Activated gamma-delta T cell (primary cell): Measurements from ENCODE around the gene MYO5B.
A peak's percentile ranks its signal among the peaks of the same experiment; 100 is the strongest.
"Not testable (repeated sequence)": the region's sequence is repeated elsewhere in the genome, so short reads cannot be mapped to it uniquely, and the experiment has no call there.

Experiments
- DNase-seq: peaks from one replicate; lab custom pipeline; 2025; lab: John Stamatoyannopoulos, UW

Gene MYO5B

GRCh38 chr18:49837889-49838288, 357.1 kb downstream of the MYO5B start:
- DNase-seq, result no peak

- DNase-seq, result not testable (repeated sequence)
Observed at GRCh38 chr18:49837316-49837835, 357.6 kb downstream of the MYO5B start.

GRCh38 chr18:49835405-49835804, 359.5 kb downstream of the MYO5B start:
- DNase-seq, result no peak

- no peak for DNase-seq
Observed at GRCh38 chr18:49834258-49834657, 360.7 kb downstream of the MYO5B start.

GRCh38 chr18:49833814-49834213, 361.1 kb downstream of the MYO5B start:
- DNase-seq, result no peak

- DNase-seq, result no peak
Observed at GRCh38 chr18:49832221-49832647, 362.7 kb downstream of the MYO5B start.

GRCh38 chr18:49827996-49828395, 367.0 kb downstream of the MYO5B start:
- no peak for DNase-seq

- DNase-seq, result no peak
Observed at GRCh38 chr18:49819823-49820671, 374.9 kb downstream of the MYO5B start.

- DNase-seq, result no peak
Observed at GRCh38 chr18:49819071-49819662, 375.8 kb downstream of the MYO5B start.

- DNase-seq, result no peak
Observed at GRCh38 chr18:49817947-49818346, 377.0 kb downstream of the MYO5B start.

- no peak for DNase-seq
Observed at GRCh38 chr18:49815927-49816326, 379.0 kb downstream of the MYO5B start.

GRCh38 chr18:49814147-49814499, 380.8 kb downstream of the MYO5B start:
- DNase-seq, result peak; percentile 45

GRCh38 chr18:49813319-49814146, 381.4 kb downstream of the MYO5B start, which contains the start of gene ACAA2:
Gene ACAA2, minus strand, starts transcription at chr18:49813533. Its CDS starts 49 bp downstream, at chr18:49813484.
- DNase-seq, result peak; percentile 77

GRCh38 chr18:49813069-49813318, 382.0 kb downstream of the MYO5B start:
- DNase-seq, result peak; percentile 23

GRCh38 chr18:49812286-49813068, 382.5 kb downstream of the MYO5B start:
- no peak for DNase-seq

- no peak for DNase-seq
Observed at GRCh38 chr18:49811151-49811938, 383.6 kb downstream of the MYO5B start.

GRCh38 chr18:49808553-49809191, 386.3 kb downstream of the MYO5B start:
- DNase-seq, result not testable (repeated sequence)

GRCh38 chr18:49804096-49804495, 390.9 kb downstream of the MYO5B start:
- DNase-seq, result no peak

- DNase-seq, result no peak
Observed at GRCh38 chr18:49802623-49803022, 392.3 kb downstream of the MYO5B start.

GRCh38 chr18:49800491-49800890, 394.5 kb downstream of the MYO5B start:
- DNase-seq, result not testable (repeated sequence)
